Measurements from ENCODE around the gene B4GALT4.
"Not testable (repeated sequence)": the region's sequence is repeated elsewhere in the genome, so short reads cannot be mapped to it uniquely, and the experiment has no call there.

The B4GALT4 gene

GRCh38 chr3:119240591-119241434, at the start of gene B4GALT4:
Gene B4GALT4 (minus strand): TSS chr3:119240878. CDS start chr3:119230099, 10,779 bp downstream.
- peak; percentile 59 for DNase-seq

- DNase-seq, result no peak
These were observed 48.7 kb upstream of the B4GALT4 start for GRCh38 chr3:119289404-119289770.

- DNase-seq, result no peak
These were observed 48.2 kb upstream of the B4GALT4 start for GRCh38 chr3:119288669-119289403.

- no peak for DNase-seq
These were observed 39.0 kb upstream of the B4GALT4 start for GRCh38 chr3:119279584-119280243.

- no peak for DNase-seq
These were observed 38.5 kb upstream of the B4GALT4 start for GRCh38 chr3:119279101-119279554.

- DNase-seq, result no peak
These were observed 36.0 kb upstream of the B4GALT4 start for GRCh38 chr3:119276680-119277079.

- DNase-seq, result not testable (repeated sequence)
These were observed 29.5 kb upstream of the B4GALT4 start for GRCh38 chr3:119270212-119270611.

GRCh38 chr3:119261055-119261454, 20.4 kb upstream of the B4GALT4 start:
- DNase-seq, result no peak

GRCh38 chr3:119259821-119260220, 19.1 kb upstream of the B4GALT4 start:
- DNase-seq, result no peak

- DNase-seq, result no peak
These were observed 18.2 kb upstream of the B4GALT4 start for GRCh38 chr3:119258915-119259314.

- DNase-seq, result no peak
These were observed 17.2 kb upstream of the B4GALT4 start for GRCh38 chr3:119257654-119258410.

- no peak for DNase-seq
These were observed 16.4 kb upstream of the B4GALT4 start for GRCh38 chr3:119257111-119257510.

- DNase-seq, result no peak
These were observed 14.5 kb upstream of the B4GALT4 start for GRCh38 chr3:119255214-119255613.

GRCh38 chr3:119245778-119246177, 5.1 kb upstream of the B4GALT4 start:
- no peak for DNase-seq

- no peak for DNase-seq
These were observed 3.0 kb upstream of the B4GALT4 start for GRCh38 chr3:119243712-119244111.

- DNase-seq, result not testable (repeated sequence)
These were observed 2.4 kb upstream of the B4GALT4 start for GRCh38 chr3:119243058-119243529.

GRCh38 chr3:119242387-119243057, 1.8 kb upstream of the B4GALT4 start:
- DNase-seq, result not testable (repeated sequence)

- DNase-seq, result peak; percentile 7
These were observed 532 bp downstream of the B4GALT4 start for GRCh38 chr3:119240101-119240590.

GRCh38 chr3:119239206-119239820, 1.4 kb downstream of the B4GALT4 start:
- DNase-seq, result no peak

- no peak for DNase-seq
These were observed 2.3 kb downstream of the B4GALT4 start for GRCh38 chr3:119238363-119238762.

- DNase-seq, result no peak
These were observed 3.4 kb downstream of the B4GALT4 start for GRCh38 chr3:119237299-119237698.

All from NCI-H1694 treated with DMSO at 0.1 percent for 48 hours (cell line).